MCF 10A (cell line): ENCODE measurements around the gene PDZD4. TPM values are rescaled to one million over a fixed set of nuclear protein-coding genes. Genes with fewer than 3 reads are reported as not detected.
"Not testable (repeated sequence)": the region's sequence is repeated elsewhere in the genome, so short reads cannot be mapped to it uniquely, and the experiment has no call there.

Experiments
- BruUV-seq: library from RNA; stranded (reverse); fragments of 400-500 nt; replicated peaks from 2 replicates; lab custom pipeline; 2021; lab: Mats Ljungman, UMichigan
- CTCF ChIA-PET: fragments of 300-600 bp; sonication (Branson Sonifier 250); formaldehyde crosslinking; extraction: SDS; loops from one replicate; lab custom pipeline; 2021; ENCODE audit warnings: antibody characterized with exemption, inconsistent platforms; lab: Yijun Ruan, JAX
- POLR2A ChIA-PET: fragments of 300-600, 350-650 bp; sonication (Branson Sonifier 250); formaldehyde crosslinking; extraction: SDS; loops from one replicate; lab custom pipeline; 2020; ENCODE audit warnings: antibody characterized with exemption, inconsistent platforms; lab: Yijun Ruan, JAX
- DNase-seq: peaks from one replicate; pipeline ENCODE4 v3.0.0-alpha.2; 2018; ENCODE audit not compliant: unreplicated experiment
- H3K27ac Mint-ChIP-seq: one replicate; pipeline ENCODE4 v1.8.0; 2022; ENCODE audit warnings: mild to moderate bottlenecking, low read depth, mixed read lengths; ENCODE audit not compliant: unreplicated experiment
- H3K27me3 Mint-ChIP-seq: one replicate; pipeline ENCODE4 v1.8.0; 2022; ENCODE audit warnings: mixed read lengths; ENCODE audit not compliant: insufficient read depth, unreplicated experiment
- H3K36me3 Mint-ChIP-seq: one replicate; pipeline ENCODE4 v1.8.0; 2022; ENCODE audit warnings: mild to moderate bottlenecking, moderate library complexity, mixed read lengths; ENCODE audit not compliant: insufficient read depth, unreplicated experiment
- H3K4me1 Mint-ChIP-seq: one replicate; pipeline ENCODE4 v1.8.0; 2022; ENCODE audit warnings: mixed read lengths; ENCODE audit not compliant: insufficient read depth, unreplicated experiment
- H3K4me3 Mint-ChIP-seq: one replicate; pipeline ENCODE4 v1.8.0; 2022; ENCODE audit warnings: mild to moderate bottlenecking, moderate library complexity, mixed read lengths; ENCODE audit not compliant: unreplicated experiment
- H3K9me3 Mint-ChIP-seq: one replicate; pipeline ENCODE4 v1.8.0; 2022; ENCODE audit warnings: mixed read lengths; ENCODE audit not compliant: unreplicated experiment
- intact Hi-C: fragments of 100-400 bp; cut with micrococcal nuclease; formaldehyde crosslinking; loops from 2 replicates; pipeline ENCODE4 v1.14.1; 2022
- total RNA-seq: library from RNA; stranded (reverse); gene quantifications from 2 replicates; pipeline ENCODE4 v1.2.3, GENCODE V29; 2022
- TF ChIP-seq, protein P1 (sequence below): fragments of 200-600 bp; IDR thresholded peaks from one replicate; pipeline ENCODE4 v1.8.0; 2022; ENCODE audit warnings: antibody characterized with exemption, mild to moderate bottlenecking; ENCODE audit not compliant: unreplicated experiment

Gene PDZD4
- total RNA-seq, 1 experiment from 2014 or later, result not detected

DNA sequence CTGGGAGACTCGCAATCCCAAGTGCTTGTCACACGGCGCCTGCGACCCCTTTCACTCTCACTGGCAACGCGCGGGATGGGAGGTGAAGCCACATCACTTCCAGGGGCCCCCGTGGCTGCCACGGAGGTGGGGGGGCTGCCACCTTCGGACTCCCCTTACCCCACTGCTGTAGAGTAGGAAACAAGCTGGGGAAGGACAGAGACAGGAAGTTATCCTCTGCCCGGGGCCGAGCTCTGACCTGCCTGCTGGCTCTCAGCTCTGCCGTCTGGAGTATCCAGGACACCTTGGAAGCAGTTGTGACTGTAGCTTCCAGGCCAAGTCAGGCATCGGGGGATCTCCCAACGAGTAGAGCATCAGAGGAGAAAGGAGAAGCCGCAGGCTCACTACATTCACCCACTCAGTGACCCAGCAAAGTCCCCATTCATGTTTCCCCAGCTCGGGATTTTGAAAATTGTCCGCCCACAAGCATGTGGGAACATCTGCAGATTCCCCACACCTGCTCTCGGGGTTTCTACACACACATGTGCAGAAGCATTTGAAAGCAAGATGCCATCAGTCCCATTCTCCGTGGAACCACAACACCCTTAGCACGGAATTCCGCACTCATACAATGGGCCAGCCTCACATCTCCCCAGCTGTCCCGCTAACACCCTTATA lies 10.8 kb downstream of the PDZD4 start:
- Mint-ChIP-seq H3K4me3 (no peak overlapping the region), H3K27me3 (peaks cover 29% of the 10 kb centered on the region)
- intact Hi-C loops, result no loop called here

DNA sequence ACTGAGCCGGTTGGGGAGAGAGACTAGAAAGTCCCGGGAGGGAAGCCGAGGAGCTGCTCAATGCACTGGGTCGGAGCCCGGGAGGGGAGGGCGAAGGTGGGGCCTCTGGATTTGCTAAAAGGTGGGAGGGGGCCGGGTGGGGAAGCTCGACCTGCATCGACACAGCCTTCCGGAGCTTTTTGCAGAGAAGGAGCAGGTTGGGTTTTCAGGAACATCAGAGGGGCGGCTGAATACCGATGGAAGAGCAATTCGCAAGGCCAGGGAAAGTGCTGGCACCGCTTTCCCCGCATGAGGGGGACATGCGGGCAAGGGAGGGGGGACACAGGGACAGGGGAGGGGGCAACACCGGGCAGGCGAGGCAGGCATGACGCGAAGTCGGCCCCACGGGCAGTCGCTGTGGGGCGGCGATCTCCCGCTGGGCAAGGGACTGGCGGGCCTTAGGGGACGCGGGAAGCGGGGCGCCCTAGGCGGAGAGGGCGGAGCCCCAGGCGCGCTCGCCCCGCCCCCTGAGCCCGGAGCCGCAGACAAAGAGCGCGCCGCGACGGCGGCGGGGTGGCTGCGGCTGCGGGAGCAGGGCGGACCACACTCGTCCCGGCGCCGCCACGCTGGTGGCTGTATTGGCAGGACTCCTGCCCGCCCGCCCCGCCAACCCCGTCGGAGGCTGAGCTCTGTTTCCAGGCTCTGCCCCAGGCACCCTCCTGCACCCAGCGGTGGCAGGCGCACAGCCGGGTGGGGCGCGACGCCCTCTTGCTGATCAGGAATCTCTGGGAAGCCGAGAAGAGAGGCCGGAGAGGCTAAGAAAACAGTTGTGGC lies 11.6 kb downstream of the PDZD4 start:
- CTCF ChIA-PET, result interaction anchor here (0.6 kb wide), 2 partner anchors 27 to 124 kb away, joined by 3 to 4 read pairs; no protein-coding TSS in a partner anchor
- no TSS peak for BruUV-seq
- intact Hi-C loops, result no loop called here
- TF ChIP-seq, protein P1, sequence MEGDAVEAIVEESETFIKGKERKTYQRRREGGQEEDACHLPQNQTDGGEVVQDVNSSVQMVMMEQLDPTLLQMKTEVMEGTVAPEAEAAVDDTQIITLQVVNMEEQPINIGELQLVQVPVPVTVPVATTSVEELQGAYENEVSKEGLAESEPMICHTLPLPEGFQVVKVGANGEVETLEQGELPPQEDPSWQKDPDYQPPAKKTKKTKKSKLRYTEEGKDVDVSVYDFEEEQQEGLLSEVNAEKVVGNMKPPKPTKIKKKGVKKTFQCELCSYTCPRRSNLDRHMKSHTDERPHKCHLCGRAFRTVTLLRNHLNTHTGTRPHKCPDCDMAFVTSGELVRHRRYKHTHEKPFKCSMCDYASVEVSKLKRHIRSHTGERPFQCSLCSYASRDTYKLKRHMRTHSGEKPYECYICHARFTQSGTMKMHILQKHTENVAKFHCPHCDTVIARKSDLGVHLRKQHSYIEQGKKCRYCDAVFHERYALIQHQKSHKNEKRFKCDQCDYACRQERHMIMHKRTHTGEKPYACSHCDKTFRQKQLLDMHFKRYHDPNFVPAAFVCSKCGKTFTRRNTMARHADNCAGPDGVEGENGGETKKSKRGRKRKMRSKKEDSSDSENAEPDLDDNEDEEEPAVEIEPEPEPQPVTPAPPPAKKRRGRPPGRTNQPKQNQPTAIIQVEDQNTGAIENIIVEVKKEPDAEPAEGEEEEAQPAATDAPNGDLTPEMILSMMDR, result no peak
- H3K4me3 Mint-ChIP-seq, result no peak overlapping the region
- peaks cover 22% of the 10 kb centered on the region for H3K27me3 Mint-ChIP-seq
- no peak overlapping the region for H3K27ac Mint-ChIP-seq
- no peak for DNase-seq
- POLR2A ChIA-PET, result no interaction called here
- H3K4me1 Mint-ChIP-seq, result no peaks in the 10 kb centered on the region
- H3K9me3 Mint-ChIP-seq, result no peaks in the 10 kb centered on the region
- H3K36me3 Mint-ChIP-seq, result no peaks in the 10 kb centered on the region

More for the DNA sequence above, 10.8 kb downstream of the PDZD4 start:
- Mint-ChIP-seq H3K4me1 (no peaks in the 10 kb centered on the region), H3K9me3 (no peaks in the 10 kb centered on the region), H3K36me3 (no peaks in the 10 kb centered on the region), H3K27ac (no peak overlapping the region)
- TF ChIP-seq, protein P1, result no peak
- ChIA-PET POLR2A (no interaction called here), CTCF (interaction anchor here (0.6 to 0.9 kb wide), 2 partner anchors 130 to 271 kb away, joined by 3 read pairs; no protein-coding TSS in a partner anchor)
- no peak for DNase-seq
- no TSS peak for BruUV-seq

DNA sequence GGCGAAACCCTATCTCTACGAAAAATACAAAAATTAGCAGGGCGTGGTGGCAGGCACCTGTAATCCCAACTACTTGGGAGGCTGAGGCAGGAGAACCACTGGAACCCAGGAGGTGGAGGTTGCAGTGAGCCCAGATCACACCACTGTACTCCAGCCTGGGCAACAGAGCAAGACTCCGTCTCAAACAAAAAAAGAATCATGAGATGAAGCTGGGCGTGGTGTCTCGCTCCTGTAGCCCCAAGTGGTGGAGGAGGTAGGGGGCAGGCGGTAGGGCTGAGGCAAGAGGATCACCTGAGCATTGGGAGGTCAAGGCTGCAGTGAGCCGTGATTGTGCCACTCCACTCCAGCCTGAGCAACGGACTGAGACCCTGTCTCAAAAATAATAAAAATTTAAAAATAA lies 12.3 kb downstream of the PDZD4 start:
- CTCF ChIA-PET, result interaction anchor here (0.6 kb wide), 2 partner anchors 28 to 124 kb away, joined by 3 to 4 read pairs; no protein-coding TSS in a partner anchor
- DNase-seq, H3K9me3 Mint-ChIP-seq, H3K27ac Mint-ChIP-seq, H3K4me3 Mint-ChIP-seq, intact Hi-C loops, POLR2A ChIA-PET, BruUV-seq, H3K4me1 Mint-ChIP-seq, H3K36me3 Mint-ChIP-seq: not testable (repeated sequence)
- peaks cover 26% of the 10 kb centered on the region for H3K27me3 Mint-ChIP-seq

DNA sequence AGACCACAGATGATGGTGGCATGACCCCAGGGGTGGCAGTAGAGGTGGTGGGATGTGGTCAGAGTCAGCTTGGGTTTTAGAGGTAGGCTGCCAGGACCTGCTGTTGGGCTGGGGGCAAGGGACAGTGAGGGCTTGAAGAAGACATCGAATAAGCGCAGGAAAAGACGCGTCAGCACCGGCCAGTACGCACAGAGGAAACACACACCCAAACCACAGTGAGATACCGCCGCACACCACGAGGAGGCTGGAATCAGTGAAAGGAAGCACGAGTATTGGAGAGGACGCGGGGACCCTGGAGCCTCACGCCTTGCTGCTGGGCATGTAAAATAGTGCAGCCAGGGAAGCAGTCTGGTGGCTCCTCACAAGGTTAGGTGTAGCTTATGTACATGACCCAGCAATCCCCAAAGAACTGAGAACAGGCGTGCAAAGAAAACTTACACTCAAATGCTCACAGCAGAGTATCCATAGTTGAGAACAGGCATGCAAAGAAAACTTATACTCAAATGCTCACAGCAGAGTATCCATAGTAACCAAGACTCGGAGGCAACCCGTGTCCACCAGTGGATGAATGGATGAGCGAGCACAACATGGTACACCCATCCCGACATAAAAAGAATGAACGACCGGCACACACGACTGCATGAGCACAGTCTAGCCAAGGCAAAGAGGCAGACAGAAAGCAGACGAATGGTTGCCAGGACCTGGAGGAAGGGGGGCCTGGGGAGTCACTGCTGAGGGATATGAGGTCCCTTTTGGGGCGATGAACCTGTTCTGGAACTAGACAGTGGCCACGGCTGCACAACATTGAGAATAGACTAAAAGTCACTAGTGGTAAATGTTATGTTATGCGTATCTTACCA lies 13.3 kb downstream of the PDZD4 start:
- Mint-ChIP-seq H3K36me3 (no peaks in the 10 kb centered on the region), H3K27me3 (peaks cover 26% of the 10 kb centered on the region), H3K4me3 (no peak overlapping the region), H3K27ac (no peak overlapping the region), H3K9me3 (no peaks in the 10 kb centered on the region), H3K4me1 (no peaks in the 10 kb centered on the region)
- POLR2A ChIA-PET, result no interaction called here
- no TSS peak for BruUV-seq
- TF ChIP-seq, protein P1, result no peak
- no peak for DNase-seq
- intact Hi-C loops, result no loop called here
- CTCF ChIA-PET, result no interaction called here
